Stomach (tissue), 4 donors: ENCODE measurements around the gene ZDHHC8.

ENCODE experiments used
- POLR2AphosphoS5 ChIP-seq, 3 donors: sonication (generic); formaldehyde crosslinking; IDR thresholded peaks; one replicate each; pipeline ENCODE4 v1.6.1; 2016; ENCODE audit warnings: antibody characterized with exemption in 3 of 3
- TF ChIP-seq, protein P1 (sequence below), 7 experiments: fragments of 450-650 bp in 4 of 7; fragments of 200-600 bp in 3 of 7; sonication (generic) in 3 of 7; IDR thresholded peaks; one replicate each; pipeline ENCODE4 v1.5.1; 2016 to 2019; ENCODE audit warnings: antibody characterized with exemption in 7 of 7, control low read depth in 2 of 7, mild to moderate bottlenecking in 1 of 7

DNA sequence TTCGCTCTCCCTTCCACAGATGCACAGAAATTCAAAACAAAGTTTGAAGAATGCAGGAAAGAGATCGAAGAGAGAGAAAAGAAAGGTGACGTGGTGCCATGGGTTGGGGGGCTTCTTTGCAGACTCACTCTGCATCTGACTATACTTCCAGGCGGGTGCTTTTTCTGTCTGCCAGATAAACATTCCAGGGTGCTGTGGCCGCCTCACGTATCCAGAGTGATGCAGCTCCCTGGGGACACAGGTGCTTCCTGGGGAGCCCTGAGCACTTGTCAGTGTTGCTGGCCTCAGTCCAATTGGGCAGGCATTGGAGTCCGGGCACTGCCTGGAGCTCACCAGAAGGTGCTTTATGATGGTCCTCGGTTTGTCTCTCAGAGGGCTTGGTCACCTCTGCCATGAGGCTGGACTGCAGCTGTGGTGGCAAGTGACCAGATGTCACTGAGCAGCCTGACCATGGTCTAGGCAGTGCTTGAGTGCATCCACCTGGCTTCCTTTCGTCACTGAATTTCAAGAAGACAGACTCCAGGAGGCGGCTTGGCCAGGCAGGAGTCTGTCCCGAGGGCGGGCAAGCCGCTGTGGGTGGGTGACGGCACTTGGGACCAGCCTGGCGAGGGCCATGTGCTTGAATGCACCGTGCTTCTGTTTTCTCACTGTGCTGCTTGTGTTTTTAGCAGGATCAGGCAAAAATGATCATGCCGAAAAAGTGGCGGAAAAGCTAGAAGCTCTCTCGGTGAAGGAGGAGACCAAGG, 5.1 kb upstream of the ZDHHC8 start:
- TF ChIP-seq, protein P1, sequence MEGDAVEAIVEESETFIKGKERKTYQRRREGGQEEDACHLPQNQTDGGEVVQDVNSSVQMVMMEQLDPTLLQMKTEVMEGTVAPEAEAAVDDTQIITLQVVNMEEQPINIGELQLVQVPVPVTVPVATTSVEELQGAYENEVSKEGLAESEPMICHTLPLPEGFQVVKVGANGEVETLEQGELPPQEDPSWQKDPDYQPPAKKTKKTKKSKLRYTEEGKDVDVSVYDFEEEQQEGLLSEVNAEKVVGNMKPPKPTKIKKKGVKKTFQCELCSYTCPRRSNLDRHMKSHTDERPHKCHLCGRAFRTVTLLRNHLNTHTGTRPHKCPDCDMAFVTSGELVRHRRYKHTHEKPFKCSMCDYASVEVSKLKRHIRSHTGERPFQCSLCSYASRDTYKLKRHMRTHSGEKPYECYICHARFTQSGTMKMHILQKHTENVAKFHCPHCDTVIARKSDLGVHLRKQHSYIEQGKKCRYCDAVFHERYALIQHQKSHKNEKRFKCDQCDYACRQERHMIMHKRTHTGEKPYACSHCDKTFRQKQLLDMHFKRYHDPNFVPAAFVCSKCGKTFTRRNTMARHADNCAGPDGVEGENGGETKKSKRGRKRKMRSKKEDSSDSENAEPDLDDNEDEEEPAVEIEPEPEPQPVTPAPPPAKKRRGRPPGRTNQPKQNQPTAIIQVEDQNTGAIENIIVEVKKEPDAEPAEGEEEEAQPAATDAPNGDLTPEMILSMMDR (IDR thresholded peaks at IDR 0.05): no peak
- no peak for TF ChIP-seq POLR2AphosphoS5 (IDR thresholded peaks at IDR 0.05)
